Panc1 (cell line): ENCODE results near the gene SHISA5. TPM values are rescaled to one million over a fixed set of nuclear protein-coding genes. Genes with fewer than 3 reads are reported as not detected.

Source experiments
- ATAC-seq: fragments of 200-7000 bp; cut with Tn5 transposase; 2 replicates; pipeline ENCODE4 v1.9.1; 2020; ENCODE audit warnings: mild to moderate bottlenecking, moderate library complexity
- BruUV-seq: library from RNA; stranded (reverse); fragments of 400-500 nt; replicated peaks from 2 replicates; lab custom pipeline; 2021; lab: Mats Ljungman, UMichigan
- CTCF ChIA-PET: fragments of 300-600 bp; sonication (Branson Sonifier 250); formaldehyde crosslinking; loops from one replicate; lab custom pipeline; 2022; ENCODE audit warnings: antibody characterized with exemption; lab: Charles Lee
- POLR2A ChIA-PET: fragments of 300-600 bp; sonication (Branson Sonifier 250); formaldehyde crosslinking; loops from one replicate; lab custom pipeline; 2022; ENCODE audit warnings: antibody characterized with exemption; lab: Charles Lee
- DNase-seq: peaks from one replicate; pipeline ENCODE4 v3.0.0-alpha.2; 2010; ENCODE audit warnings: low read depth, low spot score
- H3K27ac ChIP-seq: 2 replicates; pipeline ENCODE4 v1.5.1; 2011; ENCODE audit warnings: mild to moderate bottlenecking, low read length, inconsistent platforms
- H3K27me3 ChIP-seq: fragments of 200-500 bp; sonication (Bioruptor generic); 2 replicates; pipeline ENCODE4 v1.6.0; 2014; ENCODE audit warnings: low read length, inconsistent platforms; ENCODE audit not compliant: control insufficient read depth, insufficient read depth
- H3K36me3 ChIP-seq: fragments of 200-500 bp; sonication (Bioruptor generic); 2 replicates; pipeline ENCODE4 v1.5.1; 2014; ENCODE audit warnings: inconsistent platforms, mild to moderate bottlenecking, low read length, moderate library complexity; ENCODE audit not compliant: control insufficient read depth, insufficient read depth
- H3K4me1 ChIP-seq: 2 replicates; pipeline ENCODE4 v1.5.1; 2011; ENCODE audit warnings: inconsistent platforms, mild to moderate bottlenecking, low read length, moderate library complexity; ENCODE audit not compliant: control insufficient read depth, insufficient read depth
- H3K4me3 ChIP-seq, 2 experiments: 2 replicates each; pipeline ENCODE4 v1.5.1; 2011 to 2012; ENCODE audit warnings: low read depth in 2 of 2, low read length in 2 of 2, mild to moderate bottlenecking in 2 of 2, inconsistent platforms in 1 of 2, moderate library complexity in 1 of 2
- H3K9me3 ChIP-seq: fragments of 200-500 bp; sonication (Bioruptor generic); 2 replicates; pipeline ENCODE4 v1.5.1; 2014; ENCODE audit warnings: low read depth, mild to moderate bottlenecking, inconsistent platforms, low read length, moderate library complexity; ENCODE audit not compliant: control insufficient read depth, insufficient read depth
- POLR2AphosphoS5 ChIP-seq: IDR thresholded peaks from 2 replicates; pipeline ENCODE4 v1.6.1; 2012; ENCODE audit warnings: mild to moderate bottlenecking, low read depth, low read length, moderate library complexity
- SIN3A ChIP-seq: IDR thresholded peaks from 2 replicates; pipeline ENCODE4 v1.6.1; 2012; ENCODE audit warnings: low read depth, mild to moderate bottlenecking, low read length, moderate library complexity, borderline replicate concordance; ENCODE audit not compliant: insufficient read depth
- TCF7L2 ChIP-seq: IDR thresholded peaks from 2 replicates; pipeline ENCODE4 v1.6.1; 2011; ENCODE audit warnings: mild to moderate bottlenecking, low read depth, low read length, inconsistent platforms
- in situ Hi-C: cut with HindIII; loops from 2 replicates; pipeline ENCODE4 v1.10.0; 2016; ENCODE audit warnings: low sequenced_read_pairs, low pct_unique_long_range_greater_than_20kb
- intact Hi-C: fragments of 100-400 bp; cut with micrococcal nuclease; formaldehyde crosslinking; loops from one replicate; pipeline ENCODE4 v1.10.0; 2022; ENCODE audit not compliant: unreplicated experiment
- total RNA-seq: library from RNA; stranded (reverse); gene quantifications from one replicate; pipeline ENCODE4 v1.2.1, GENCODE V29; 2021; ENCODE audit not compliant: unreplicated experiment
- TF ChIP-seq, protein P1 (sequence below): fragments of 450-650 bp; IDR thresholded peaks from 2 replicates; pipeline ENCODE4 v1.5.1; 2017; ENCODE audit warnings: mild to moderate bottlenecking
- TF ChIP-seq, protein P2 (sequence below), 2 experiments: IDR thresholded peaks; 2 replicates each; pipeline ENCODE4 v1.6.1; 2011 to 2012; ENCODE audit warnings: low read depth in 2 of 2, control low read depth in 1 of 2, low read length in 1 of 2, mild to moderate bottlenecking in 1 of 2, moderate library complexity in 1 of 2; ENCODE audit not compliant: insufficient read depth in 1 of 2

Gene SHISA5
- total RNA-seq, 1 experiment from 2014 or later: 122 TPM

GRCh38 chr3:48536785-48537184 is 32.8 kb upstream of the SHISA5 start:
- no peak for DNase-seq
- POLR2A ChIA-PET: no interaction called here
- intact Hi-C loops: no loop called here
- CTCF ChIA-PET: no interaction called here
- ATAC-seq: no peak
- H3K27me3 ChIP-seq: no peaks in the 10 kb centered on the region
- H3K9me3 ChIP-seq: no peaks in the 10 kb centered on the region
- TF ChIP-seq, protein P1, sequence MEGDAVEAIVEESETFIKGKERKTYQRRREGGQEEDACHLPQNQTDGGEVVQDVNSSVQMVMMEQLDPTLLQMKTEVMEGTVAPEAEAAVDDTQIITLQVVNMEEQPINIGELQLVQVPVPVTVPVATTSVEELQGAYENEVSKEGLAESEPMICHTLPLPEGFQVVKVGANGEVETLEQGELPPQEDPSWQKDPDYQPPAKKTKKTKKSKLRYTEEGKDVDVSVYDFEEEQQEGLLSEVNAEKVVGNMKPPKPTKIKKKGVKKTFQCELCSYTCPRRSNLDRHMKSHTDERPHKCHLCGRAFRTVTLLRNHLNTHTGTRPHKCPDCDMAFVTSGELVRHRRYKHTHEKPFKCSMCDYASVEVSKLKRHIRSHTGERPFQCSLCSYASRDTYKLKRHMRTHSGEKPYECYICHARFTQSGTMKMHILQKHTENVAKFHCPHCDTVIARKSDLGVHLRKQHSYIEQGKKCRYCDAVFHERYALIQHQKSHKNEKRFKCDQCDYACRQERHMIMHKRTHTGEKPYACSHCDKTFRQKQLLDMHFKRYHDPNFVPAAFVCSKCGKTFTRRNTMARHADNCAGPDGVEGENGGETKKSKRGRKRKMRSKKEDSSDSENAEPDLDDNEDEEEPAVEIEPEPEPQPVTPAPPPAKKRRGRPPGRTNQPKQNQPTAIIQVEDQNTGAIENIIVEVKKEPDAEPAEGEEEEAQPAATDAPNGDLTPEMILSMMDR: no peak
- no peak for TF ChIP-seq SIN3A
- TF ChIP-seq TCF7L2: no peak
- TF ChIP-seq, protein P2, sequence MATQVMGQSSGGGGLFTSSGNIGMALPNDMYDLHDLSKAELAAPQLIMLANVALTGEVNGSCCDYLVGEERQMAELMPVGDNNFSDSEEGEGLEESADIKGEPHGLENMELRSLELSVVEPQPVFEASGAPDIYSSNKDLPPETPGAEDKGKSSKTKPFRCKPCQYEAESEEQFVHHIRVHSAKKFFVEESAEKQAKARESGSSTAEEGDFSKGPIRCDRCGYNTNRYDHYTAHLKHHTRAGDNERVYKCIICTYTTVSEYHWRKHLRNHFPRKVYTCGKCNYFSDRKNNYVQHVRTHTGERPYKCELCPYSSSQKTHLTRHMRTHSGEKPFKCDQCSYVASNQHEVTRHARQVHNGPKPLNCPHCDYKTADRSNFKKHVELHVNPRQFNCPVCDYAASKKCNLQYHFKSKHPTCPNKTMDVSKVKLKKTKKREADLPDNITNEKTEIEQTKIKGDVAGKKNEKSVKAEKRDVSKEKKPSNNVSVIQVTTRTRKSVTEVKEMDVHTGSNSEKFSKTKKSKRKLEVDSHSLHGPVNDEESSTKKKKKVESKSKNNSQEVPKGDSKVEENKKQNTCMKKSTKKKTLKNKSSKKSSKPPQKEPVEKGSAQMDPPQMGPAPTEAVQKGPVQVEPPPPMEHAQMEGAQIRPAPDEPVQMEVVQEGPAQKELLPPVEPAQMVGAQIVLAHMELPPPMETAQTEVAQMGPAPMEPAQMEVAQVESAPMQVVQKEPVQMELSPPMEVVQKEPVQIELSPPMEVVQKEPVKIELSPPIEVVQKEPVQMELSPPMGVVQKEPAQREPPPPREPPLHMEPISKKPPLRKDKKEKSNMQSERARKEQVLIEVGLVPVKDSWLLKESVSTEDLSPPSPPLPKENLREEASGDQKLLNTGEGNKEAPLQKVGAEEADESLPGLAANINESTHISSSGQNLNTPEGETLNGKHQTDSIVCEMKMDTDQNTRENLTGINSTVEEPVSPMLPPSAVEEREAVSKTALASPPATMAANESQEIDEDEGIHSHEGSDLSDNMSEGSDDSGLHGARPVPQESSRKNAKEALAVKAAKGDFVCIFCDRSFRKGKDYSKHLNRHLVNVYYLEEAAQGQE (IDR thresholded peaks at IDR 0.05; ENCODE audit: insufficient read depth in 1 of 2, low read depth in 2 of 2, low read length in 1 of 2): no peak
- TF ChIP-seq POLR2AphosphoS5: no peak
- H3K4me1 ChIP-seq: no peaks in the 10 kb centered on the region
- H3K36me3 ChIP-seq: no peaks in the 10 kb centered on the region
- no peak overlapping the region for H3K27ac ChIP-seq
- BruUV-seq: no TSS peak
- H3K4me3 ChIP-seq: no peak overlapping the region
- in situ Hi-C loops: no loop called here

DNA sequence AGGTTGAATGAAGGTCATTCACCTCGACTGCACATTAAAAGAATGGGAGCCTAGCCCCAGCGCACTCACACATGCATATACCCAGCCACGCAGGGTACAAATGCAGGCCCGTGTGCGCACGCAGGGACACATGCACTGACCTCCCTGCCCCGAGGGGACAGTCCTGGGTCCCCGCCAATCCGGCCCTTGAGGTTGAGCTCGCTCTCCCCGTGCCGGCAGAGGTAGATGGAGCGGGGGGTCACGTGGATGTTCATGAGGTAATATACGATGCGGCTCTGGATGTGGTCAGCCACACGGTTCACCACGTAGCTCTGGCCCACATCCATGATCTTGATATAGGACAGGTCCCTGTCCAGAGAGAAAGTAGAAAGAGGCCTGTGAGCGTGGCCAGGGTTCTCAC is 32.1 kb upstream of the SHISA5 start:
- Histone ChIP-seq H3K27ac (no peak overlapping the region), H3K36me3 (no peaks in the 10 kb centered on the region), H3K4me1 (no peaks in the 10 kb centered on the region), H3K9me3 (no peaks in the 10 kb centered on the region), H3K27me3 (no peaks in the 10 kb centered on the region), H3K4me3 (no peak overlapping the region)
- intact Hi-C loops (no loop called here), in situ Hi-C loops (no loop called here)
- BruUV-seq: no TSS peak
- POLR2A ChIA-PET: no interaction called here
- ATAC-seq: no peak
- CTCF ChIA-PET: no interaction called here
- DNase-seq: no peak
- no peak for TF ChIP-seq TCF7L2
- no peak for TF ChIP-seq SIN3A
- TF ChIP-seq, protein P1: no peak
- TF ChIP-seq, protein P2 (IDR thresholded peaks at IDR 0.05; ENCODE audit: insufficient read depth in 1 of 2, low read depth in 2 of 2, low read length in 1 of 2): no peak
- TF ChIP-seq POLR2AphosphoS5: no peak
